Endometrial microvascular endothelial cells (primary cell): ENCODE data around the gene PRTFDC1. TPM values are rescaled to one million over a fixed set of nuclear protein-coding genes. Genes with fewer than 3 reads are reported as not detected.

Experiments used
- in situ Hi-C: cut with HindIII; loops from 2 replicates; pipeline ENCODE4 v1.10.0; 2017; ENCODE audit warnings: low sequenced_read_pairs, low pct_unique_long_range_greater_than_20kb; ENCODE audit errors: inconsistent ontology term
- total RNA-seq: library from RNA; depleted of rRNA; stranded (reverse); fragments of >200 nt; gene quantifications from one replicate; pipeline ENCODE4 v1.2.3, GENCODE V29; 2015; ENCODE audit errors: inconsistent ontology term

PRTFDC1 gene
- total RNA-seq, 1 donor from 2014 or later, result 5.9 TPM

GRCh38 chr10:24825551-24825950 is 126.9 kb downstream of the PRTFDC1 start:
- in situ Hi-C loops, result no loop called here

GRCh38 chr10:24824536-24824935 is 127.9 kb downstream of the PRTFDC1 start:
- in situ Hi-C loops, result no loop called here

- in situ Hi-C loops, result no loop called here
Observed at GRCh38 chr10:24824124-24824523, 128.3 kb downstream of the PRTFDC1 start.

GRCh38 chr10:24822590-24822989 is 129.8 kb downstream of the PRTFDC1 start:
- in situ Hi-C loops, result no loop called here

- in situ Hi-C loops, result no loop called here
Observed at GRCh38 chr10:24821986-24822385, 130.4 kb downstream of the PRTFDC1 start.

- in situ Hi-C loops, result no loop called here
Observed at GRCh38 chr10:24816868-24817396, 135.5 kb downstream of the PRTFDC1 start.

- in situ Hi-C loops, result no loop called here
Observed at GRCh38 chr10:24814568-24815313, 137.7 kb downstream of the PRTFDC1 start.

GRCh38 chr10:24813856-24814255 is 138.6 kb downstream of the PRTFDC1 start:
- in situ Hi-C loops, result no loop called here

- in situ Hi-C loops, result no loop called here
Observed at GRCh38 chr10:24806262-24806661, 146.1 kb downstream of the PRTFDC1 start.

- in situ Hi-C loops, result no loop called here
Observed at GRCh38 chr10:24804956-24805355, 147.4 kb downstream of the PRTFDC1 start.

- in situ Hi-C loops, result no loop called here
Observed at GRCh38 chr10:24804392-24804791, 148.0 kb downstream of the PRTFDC1 start.

GRCh38 chr10:24802378-24802777 is 150.0 kb downstream of the PRTFDC1 start:
- in situ Hi-C loops, result no loop called here

- in situ Hi-C loops, result no loop called here
Observed at GRCh38 chr10:24800861-24801260, 151.5 kb downstream of the PRTFDC1 start.

Other genes with a start within 250 kb of the PRTFDC1 start
- 46.2 TPM for gene ARHGAP21, start 228.7 kb downstream of the PRTFDC1 start, total RNA-seq
- gene ENKUR, start 63.6 kb upstream of the PRTFDC1 start, total RNA-seq, result not detected
- 1.6 TPM for gene THNSL1, start 64.0 kb upstream of the PRTFDC1 start, total RNA-seq
- not detected for gene GPR158, start 222.4 kb upstream of the PRTFDC1 start, total RNA-seq